Adipose tissue (tissue), 3 donors: Measurements from ENCODE around the gene GUCY1A2. TPM values are rescaled to one million over a fixed set of nuclear protein-coding genes. Genes with fewer than 3 reads are reported as not detected.

Source experiments
- H3K27ac ChIP-seq: one replicate; pipeline ENCODE4 v1.5.1; 2013; ENCODE audit warnings: low read depth, low read length
- WGBS, 3 donors: extraction: QIAGEN DNeasy Blood & Tissue Kit; methylation state at CpG; one replicate each; pipeline ENCODE4 v1.1.7; 2013; 5-methylcytosine and 5-hydroxymethylcytosine counted together
- polyA plus RNA-seq, 3 donors: library from polyadenylated mRNA; stranded (reverse); fragments of 200-250 nt; gene quantifications; one replicate each; pipeline ENCODE4 v1.2.3, GENCODE V29; 2013
- donor health status: healthy with polysubstance abuse.
- donor health status: Bipolar disorder and iron deficiency.
- donor health status: healthy.

The GUCY1A2 gene
- polyA plus RNA-seq, 3 donors: 1.1 to 2.1 (median 1.3) TPM

DNA sequence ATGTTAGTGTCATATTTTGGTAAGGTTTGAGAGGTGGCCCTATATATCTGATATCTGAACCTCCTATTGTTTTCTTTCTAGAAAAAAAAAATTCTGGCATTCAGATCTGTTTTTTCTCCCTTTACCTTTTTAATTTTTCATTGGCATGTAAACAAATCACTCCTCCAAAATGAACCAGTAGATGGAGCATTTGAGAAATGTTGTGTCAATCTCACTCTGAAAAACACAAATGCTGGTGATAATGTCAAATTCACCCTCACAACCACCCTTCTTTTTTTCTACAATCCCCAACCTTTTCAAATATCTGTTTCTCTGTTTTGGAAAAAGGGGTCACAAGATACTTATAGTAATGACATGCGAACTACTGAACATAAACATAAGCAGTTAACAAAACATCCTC is 9.1 kb downstream of the GUCY1A2 start:
- WGBS, 3 donors: 87 to 93% (median 93%) methylated on average over 1 of the region's 1 CpG
- H3K27ac ChIP-seq: no peak overlapping the region

DNA sequence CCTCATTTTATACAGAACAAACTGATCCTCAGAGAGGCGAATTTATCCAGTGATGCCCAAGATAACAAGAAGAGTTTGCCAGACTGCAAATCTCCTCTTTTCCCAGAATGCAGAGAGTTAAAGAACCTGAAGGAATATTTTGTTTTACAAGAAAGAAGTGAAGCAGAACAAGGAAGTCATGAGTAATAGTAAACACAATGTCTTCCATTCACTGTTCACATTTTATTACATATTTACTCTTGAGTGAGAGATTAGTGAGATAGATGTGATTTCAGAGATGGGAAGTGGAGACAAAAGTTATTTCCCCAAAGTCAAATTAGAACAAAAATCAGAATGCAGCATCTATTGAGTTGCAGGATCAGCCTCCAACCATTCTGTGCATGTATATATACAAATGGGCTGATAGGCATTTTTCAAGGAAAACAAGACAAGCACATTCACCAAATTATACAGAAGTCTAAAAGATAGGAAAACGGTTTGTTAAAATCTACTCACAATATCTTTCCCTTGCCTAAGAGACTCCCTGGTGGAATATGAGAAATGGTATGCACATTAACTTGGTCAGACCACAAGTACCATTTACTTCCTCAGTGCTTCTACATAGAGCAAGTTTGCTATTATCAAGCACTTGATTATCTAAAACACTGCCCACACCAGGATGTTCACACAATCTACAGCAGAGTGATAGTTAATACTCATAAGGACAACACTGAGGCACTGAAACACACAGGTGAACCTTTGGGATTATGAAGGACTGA is 12.0 kb downstream of the GUCY1A2 start:
- 60 to 72% (median 68%) methylated on average over 2 of the region's 2 CpGs for WGBS, 3 donors
- H3K27ac ChIP-seq: no peak overlapping the region

DNA sequence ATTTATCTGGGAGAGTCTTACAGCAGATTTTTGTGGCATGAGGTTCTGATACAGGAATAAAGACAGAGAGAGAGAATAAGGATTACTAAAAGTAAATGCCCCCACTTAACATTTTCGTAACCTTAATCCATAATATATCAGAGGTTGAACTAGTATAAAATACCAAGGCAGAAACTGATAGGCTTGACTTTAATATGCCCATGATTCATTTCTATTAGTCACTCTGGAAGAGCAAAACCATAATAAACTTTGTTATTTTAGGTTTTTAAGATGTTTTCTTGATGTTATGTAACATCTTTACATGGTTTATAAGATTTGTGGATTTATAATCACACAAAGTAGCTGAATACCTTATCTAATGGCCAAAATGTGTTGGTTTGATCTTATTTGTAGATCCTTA is 19.1 kb downstream of the GUCY1A2 start:
- no peak overlapping the region for H3K27ac ChIP-seq
- 88 to 91% (median 88%) methylated on average over 1 of the region's 1 CpG for WGBS, 3 donors

DNA sequence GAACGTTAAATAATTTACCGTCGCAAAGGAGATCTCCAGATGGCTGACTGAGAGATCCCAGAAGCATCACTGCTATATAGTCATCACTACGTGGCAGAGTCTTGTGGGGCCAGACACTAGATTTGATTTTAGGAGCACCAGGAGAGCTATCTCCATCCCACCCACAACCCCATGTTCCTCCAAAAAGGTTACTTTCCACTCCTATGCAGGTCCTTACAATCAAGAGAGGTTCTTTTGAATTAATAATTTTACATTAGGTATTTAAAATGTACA is 19.4 kb downstream of the GUCY1A2 start:
- 50 to 78% (median 68%) methylated on average over 4 of the region's 4 CpGs for WGBS, 3 donors

DNA sequence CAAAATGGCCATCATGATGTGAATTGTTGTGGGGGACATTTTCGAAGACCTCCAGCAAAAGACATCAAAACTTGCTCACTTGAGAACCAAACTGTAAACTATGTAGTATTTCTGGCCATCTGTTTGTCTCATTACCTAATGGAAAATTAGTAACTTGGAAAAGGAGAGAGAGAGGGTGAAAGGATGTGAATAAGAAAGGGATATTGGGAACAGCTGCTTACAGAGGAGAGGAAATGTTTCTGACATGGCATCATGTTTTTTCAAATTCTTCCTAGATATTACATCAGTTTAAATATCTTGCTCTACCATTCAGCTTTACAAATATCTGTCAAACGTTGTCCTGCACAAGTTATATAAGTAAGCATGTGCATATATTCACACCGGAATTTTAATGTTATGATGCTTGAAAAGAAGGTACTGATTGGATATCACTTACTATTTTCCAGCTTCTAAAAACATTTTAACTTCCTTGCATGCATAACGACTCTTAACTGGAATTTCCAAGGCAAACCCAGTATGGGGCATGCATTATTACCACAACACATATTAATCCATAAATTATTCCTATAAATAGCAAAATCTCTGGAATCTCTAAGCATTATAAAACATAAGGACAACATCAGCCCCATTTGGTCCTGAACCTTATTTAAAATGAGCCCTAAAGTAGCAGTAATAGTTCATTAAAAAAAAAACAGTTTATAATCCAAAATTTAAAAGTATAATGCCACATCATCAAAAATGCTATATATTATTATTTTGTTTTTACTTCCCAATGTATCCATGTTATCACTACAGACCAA is 20.0 kb downstream of the GUCY1A2 start:
- WGBS, 3 donors: 66 to 71% (median 69%) methylated on average over 4 of the region's 4 CpGs
- no peak overlapping the region for H3K27ac ChIP-seq

More for the DNA sequence above, 19.4 kb downstream of the GUCY1A2 start:
- H3K27ac ChIP-seq: no peak overlapping the region

DNA sequence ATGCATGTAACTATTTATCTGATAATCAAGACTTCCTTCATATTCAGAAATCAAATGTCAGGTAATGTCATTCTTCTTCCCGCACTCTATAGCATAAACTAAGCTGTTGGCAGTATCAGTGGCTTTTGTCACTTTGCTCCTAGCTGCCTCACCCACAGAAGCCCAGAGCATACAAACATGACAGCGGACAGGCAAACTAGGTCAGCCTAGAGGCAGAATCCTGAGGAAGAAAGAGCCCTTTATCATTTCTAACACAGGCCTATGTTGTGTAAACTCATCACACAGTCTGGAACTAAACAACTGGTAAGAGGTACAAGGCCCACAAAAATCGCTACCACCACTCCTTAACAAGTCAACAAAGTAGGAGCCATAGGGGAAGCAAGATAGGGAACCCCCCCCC is 21.0 kb downstream of the GUCY1A2 start:
- no peak overlapping the region for H3K27ac ChIP-seq
- WGBS, 3 donors: 80 to 91% (median 89%) methylated on average over 3 of the region's 3 CpGs

DNA sequence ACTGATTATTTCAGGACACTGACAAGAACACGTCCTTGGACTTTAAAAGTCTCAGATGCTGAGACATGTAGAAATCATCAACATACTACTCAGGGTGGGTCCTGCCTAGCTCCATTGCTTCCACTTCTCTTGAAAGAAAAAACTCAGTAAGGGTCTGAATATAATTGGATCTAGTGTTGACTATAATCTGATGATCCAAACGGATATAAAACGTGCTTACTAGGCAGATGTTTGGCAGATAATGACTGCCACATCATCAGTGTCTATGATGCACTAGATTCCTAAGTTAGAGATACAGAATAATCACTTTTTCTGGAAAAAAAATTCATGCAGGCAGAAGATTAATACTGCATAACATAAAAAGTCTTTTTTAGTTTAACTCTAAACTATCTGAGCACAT is 21.6 kb downstream of the GUCY1A2 start:
- H3K27ac ChIP-seq: no peak overlapping the region
- WGBS, 3 donors: 56 to 66% (median 61%) methylated on average over 3 of the region's 3 CpGs

DNA sequence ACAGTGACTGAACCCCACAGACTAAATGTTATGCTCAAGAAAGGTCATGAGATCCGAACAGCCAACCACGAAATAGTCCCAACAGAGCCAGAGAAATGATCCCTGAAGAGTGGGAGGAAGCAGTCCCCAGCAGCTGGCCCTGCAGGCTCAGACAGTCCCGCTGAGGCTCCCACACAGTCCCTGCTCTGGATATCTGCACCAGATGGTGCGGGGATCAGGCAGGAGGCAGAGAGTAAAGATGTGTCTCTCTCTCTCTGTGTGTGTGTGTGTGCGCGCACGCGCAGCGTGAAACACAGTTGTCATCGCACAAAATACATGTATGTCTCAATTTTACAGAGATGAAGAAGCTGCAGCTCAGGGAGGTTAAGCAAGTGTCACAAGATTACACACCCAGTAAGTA is 27.9 kb downstream of the GUCY1A2 start:
- H3K27ac ChIP-seq: no peak overlapping the region
- WGBS, 3 donors: 63 to 86% (median 74%) methylated on average over 10 of the region's 10 CpGs

DNA sequence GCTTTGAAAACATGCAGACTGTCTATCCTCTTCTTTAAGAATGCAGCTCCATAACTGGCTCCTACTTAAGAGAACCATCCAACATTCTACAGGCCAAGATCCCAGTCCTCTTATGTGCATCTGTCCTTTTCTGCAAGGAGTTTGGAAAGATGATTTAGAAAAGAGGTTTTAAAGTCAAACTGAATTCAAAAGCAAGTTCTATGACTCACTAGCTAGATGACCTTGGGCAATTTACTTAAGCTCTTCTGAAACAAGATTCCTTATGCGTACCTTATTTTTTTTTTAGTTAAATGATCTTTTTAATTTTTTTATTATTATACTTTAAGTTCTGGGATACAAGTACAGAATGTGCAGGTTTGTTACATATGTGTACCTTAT is 29.2 kb downstream of the GUCY1A2 start:
- 64 to 84% (median 80%) methylated on average over 1 of the region's 1 CpG for WGBS, 3 donors
- no peak overlapping the region for H3K27ac ChIP-seq

DNA sequence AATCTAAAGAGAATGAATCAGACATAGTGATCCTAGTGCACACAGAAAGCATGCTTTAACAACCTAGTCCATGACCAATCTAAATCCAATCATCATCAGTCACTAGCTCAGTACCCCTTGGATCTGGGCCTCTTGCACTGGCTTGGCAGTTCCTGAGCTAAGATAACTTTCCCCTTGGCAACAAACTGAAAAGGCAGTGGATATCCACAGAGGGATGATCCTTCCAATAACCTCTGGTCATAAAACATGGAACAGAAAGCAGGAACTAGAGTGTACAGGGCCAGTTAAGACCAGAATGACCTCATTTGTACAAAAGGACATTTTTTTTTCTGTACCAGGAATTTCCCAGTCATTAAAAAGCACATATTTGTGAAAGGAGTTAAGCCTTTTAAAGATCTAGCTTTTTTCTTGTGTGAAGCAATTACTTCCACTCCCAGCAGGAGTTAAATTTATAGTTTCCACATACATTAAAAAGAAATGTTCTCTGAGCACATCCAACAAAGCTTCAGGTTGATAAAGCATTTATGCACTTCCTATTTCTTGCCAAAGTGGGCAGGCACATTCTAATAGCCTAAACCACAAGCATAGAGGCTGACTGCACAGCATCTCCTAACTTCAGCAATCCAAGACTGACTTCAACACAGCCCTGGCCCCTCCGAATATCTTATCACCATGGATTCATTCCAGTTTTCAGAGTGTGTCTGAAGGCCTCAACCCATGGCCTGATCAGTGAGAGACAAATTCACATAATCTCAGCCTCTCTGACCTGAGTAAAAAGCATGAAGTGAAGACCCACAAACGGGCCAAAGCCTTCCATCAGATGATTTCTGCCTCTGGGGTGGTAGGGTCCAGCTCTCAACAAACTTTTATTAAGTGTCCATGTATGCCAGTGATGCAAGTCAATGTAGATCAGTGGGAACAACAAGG is 29.9 kb downstream of the GUCY1A2 start:
- H3K27ac ChIP-seq: no peak overlapping the region
- WGBS, 3 donors: 28 to 36% (median 34%) methylated on average over 2 of the region's 2 CpGs

DNA sequence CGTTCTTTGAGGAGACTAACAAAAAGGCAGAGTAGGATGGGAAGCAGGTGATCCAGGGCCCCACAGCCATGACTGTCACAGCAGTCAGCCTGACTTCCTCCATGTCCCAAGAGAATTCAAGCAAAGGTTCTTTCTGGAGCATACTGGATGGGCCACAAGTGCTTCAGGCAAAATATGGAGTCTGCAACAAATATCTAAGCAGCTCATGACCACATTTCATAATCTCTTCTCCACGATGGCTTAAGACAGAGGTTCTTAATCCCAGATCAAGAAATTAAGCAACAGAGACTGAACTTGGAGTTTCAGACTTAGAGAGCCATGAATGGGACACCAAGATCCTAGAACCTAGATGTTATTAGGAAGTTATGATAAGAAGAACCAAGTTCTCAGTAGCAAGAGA is 31.6 kb downstream of the GUCY1A2 start:
- 61 to 79% (median 62%) methylated on average over 2 of the region's 2 CpGs for WGBS, 3 donors

DNA sequence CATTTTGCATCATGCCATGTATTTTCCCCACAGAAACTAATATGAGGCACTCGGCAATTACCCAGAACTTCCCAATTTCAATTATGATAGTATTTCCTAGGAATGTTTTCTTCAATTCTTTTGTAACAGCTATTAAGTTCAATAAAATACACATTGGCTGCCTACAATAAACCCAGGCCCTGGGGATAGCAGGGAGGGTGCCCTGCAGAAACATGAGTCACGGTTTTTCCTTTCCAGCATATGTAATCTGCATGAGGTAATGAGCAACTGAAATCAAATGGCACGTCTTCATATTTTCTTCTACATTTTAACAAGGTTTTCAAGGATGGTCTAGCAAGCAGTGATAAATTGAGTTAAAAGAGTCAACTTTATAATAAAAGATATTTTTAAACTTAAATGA is 32.0 kb downstream of the GUCY1A2 start:
- H3K27ac ChIP-seq: no peak overlapping the region

More for the DNA sequence above, 31.6 kb downstream of the GUCY1A2 start:
- H3K27ac ChIP-seq: no peak overlapping the region

DNA sequence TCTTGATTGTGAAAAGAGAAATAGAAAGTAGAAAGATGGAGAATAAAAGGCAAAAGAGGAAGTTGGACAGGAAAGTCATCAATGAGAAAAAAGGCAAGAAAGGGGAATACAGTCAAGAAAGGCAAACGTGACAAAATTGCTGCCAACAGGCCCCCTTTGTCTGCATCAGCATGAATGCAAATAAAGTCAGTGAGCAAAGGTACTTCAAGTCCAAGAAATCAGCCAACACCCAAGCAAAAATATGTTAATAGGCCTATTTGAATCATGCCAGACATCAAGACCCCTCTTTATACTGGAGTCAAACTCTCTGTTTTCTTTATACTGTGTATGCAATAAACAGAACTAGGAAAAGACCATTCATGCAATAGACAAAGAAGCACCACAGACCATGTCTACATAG is 34.3 kb downstream of the GUCY1A2 start:
- 10 to 38% (median 16%) methylated on average over 1 of the region's 1 CpG for WGBS, 3 donors
- no peak overlapping the region for H3K27ac ChIP-seq

More for the DNA sequence above, 32.0 kb downstream of the GUCY1A2 start:
- WGBS, 3 donors: 62 to 85% (median 71%) methylated on average over 3 of the region's 3 CpGs

DNA sequence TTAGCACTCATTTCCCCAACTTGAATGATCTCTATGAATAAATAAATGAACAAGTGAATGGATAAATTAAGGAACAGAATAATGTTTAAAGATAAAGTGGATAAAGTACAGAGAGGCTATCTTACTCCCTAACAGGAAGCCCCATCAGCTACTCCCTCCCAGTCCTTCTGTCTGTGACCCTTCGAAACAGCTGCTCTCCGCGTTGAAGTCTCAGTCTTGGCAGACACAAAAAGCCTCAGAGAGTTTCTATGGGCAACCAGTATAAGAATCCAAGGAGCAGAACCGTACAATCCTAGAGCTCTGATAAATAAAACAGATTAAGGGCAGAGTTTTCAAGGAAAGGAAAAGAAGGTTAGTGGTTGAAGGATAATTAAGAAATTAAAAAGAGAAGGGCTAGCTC is 35.0 kb downstream of the GUCY1A2 start:
- no peak overlapping the region for H3K27ac ChIP-seq
- 53 to 75% (median 58%) methylated on average over 4 of the region's 4 CpGs for WGBS, 3 donors

DNA sequence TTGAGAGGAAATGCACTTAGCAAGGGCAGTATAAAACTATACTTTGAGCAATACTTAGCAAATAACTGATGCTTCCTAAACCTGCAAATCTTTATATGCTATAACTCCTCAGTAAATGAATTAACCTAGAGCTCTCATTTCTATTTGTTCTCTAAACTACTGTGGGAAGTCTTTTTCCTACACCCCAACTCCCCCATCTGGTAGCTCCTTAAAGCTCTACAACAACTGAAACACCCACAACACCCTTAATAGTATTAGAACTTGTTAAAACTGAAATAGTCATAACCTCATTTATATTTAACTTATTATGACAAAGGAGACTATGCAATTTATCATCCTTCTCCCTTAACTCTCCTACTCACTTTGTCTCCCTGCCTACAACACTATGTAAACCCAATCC is 43.4 kb downstream of the GUCY1A2 start:
- no peak overlapping the region for H3K27ac ChIP-seq

DNA sequence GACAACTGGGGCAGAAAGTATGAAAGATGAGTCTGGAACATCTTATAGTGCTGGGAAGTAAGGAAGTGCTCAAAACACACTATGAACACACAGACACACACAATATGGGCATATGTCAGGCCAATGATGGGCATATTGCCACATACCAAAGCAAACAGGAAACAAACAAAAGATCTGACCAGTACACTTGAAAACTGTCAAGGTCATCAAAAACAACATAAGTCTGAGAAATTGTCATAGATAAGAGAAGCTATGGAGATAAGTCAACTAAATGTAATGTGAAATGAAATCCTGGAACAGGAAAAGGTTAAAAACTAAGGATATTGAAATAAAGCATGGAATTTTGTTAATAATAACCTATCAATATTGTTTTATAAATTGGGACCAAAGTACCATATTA is 46.4 kb downstream of the GUCY1A2 start:
- H3K27ac ChIP-seq: no peak overlapping the region

DNA sequence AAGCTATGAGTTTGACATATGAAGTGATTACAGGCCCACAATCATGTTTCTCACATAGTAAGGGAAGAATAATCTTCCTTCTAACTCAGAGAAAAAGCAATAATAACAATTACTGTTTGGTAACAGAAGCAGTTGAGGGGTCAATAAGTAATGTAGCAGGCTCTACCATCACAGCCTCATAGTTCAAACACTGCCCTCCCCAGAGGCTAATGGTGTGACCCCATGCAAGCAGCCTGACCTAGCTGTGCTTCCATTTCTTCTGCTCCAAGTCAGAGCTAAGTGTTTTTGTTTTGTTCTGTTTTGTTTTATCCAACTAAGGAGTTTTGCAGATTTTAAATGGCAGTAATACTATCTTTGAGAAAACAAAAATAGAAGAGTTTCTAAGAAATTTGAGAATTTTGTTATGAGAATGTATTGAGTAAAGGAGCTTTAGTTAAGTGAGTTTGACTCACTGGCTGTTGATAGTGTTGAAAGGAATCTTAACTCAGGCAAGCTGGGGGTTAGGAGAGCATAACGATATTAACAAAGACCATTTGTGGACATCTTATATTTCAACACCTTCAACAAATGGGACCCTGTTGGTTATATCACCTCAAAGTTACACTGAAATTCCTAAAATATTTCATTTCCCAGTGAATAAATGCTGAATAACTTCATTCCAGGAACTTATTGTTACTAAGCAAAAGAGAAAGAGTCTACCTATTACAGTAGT is 48.5 kb downstream of the GUCY1A2 start:
- WGBS, 3 donors: 81 to 97% (median 87%) methylated on average over 1 of the region's 1 CpG
- no peak overlapping the region for H3K27ac ChIP-seq

DNA sequence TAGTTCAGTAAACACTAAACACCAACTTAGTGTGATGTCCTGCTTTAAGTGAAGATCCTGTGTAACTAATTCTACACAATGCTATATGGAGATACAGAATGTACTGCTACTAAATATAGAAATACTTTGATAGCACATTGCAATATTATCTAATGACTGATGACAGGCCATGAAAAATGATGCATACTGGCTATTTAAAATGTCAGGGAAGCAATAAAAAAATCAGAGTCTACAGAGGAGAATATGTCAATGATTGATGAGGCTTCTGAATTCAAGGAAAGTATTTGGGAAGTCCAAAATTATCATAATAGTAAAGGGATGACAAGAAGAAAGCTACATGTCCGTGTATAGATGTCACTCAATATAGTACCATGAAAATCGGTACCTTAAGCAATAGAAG is 55.3 kb downstream of the GUCY1A2 start:
- H3K27ac ChIP-seq: no peak overlapping the region
- 82 to 87% (median 83%) methylated on average over 2 of the region's 2 CpGs for WGBS, 3 donors

DNA sequence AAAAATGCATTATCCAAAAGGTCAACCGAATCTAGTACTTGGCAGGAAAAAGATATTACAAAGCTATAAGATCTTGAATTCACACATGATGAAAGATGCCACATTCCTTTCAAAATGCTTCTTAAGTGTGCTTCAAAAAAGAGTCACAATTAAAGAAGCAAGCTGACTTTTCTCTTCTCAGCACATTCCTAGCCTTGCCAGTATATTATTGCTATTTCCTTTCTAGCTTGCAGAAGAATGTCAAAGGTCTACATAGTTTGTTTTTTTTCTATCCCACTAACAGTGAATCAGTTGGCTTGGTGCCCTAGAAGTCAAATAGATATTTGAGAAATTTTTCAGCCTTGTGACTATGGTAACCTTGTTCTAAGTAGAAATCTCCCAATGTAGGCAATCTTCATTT is 56.8 kb downstream of the GUCY1A2 start:
- WGBS, 3 donors: 25 to 48% (median 41%) methylated on average over 1 of the region's 1 CpG
- no peak overlapping the region for H3K27ac ChIP-seq
